Colonic mucosa (tissue), 4 donors: ENCODE results near the gene FBXL22. TPM values are rescaled to one million over a fixed set of nuclear protein-coding genes. Genes with fewer than 3 reads are reported as not detected.

ENCODE experiments used
- DNase-seq: peaks from one replicate; pipeline ENCODE4 v3.0.0-alpha.2; 2020
- H3K27ac ChIP-seq: fragments of 200-600 bp; one replicate; pipeline ENCODE4 v1.8.0; 2021
- H3K27me3 ChIP-seq: fragments of 200-600 bp; one replicate; pipeline ENCODE4 v1.8.0; 2021
- H3K36me3 ChIP-seq: fragments of 200-600 bp; one replicate; pipeline ENCODE4 v1.8.0; 2021
- H3K4me1 ChIP-seq: fragments of 200-600 bp; one replicate; pipeline ENCODE4 v1.8.0; 2021; ENCODE audit warnings: mild to moderate bottlenecking
- H3K4me3 ChIP-seq: fragments of 200-600 bp; one replicate; pipeline ENCODE4 v1.8.0; 2021
- H3K9ac ChIP-seq, 2 donors: one replicate each; pipeline ENCODE4 v1.7.0; 2013; ENCODE audit warnings: control low read depth in 2 of 2, low read depth in 2 of 2, low read length in 2 of 2
- H3K9me3 ChIP-seq: fragments of 200-600 bp; one replicate; pipeline ENCODE4 v1.8.0; 2021
- CTCF ChIP-seq: fragments of 200-600 bp; IDR thresholded peaks from one replicate; pipeline ENCODE4 v1.8.0; 2022; ENCODE audit warnings: antibody characterized with exemption, mild to moderate bottlenecking
- intact Hi-C: fragments of 100-400 bp; cut with DNase I; formaldehyde crosslinking; loops from one replicate; pipeline ENCODE4 v1.14.1; 2022
- total RNA-seq, 2 donors: library from RNA; stranded (reverse); fragmentation: NEBNext Ultra II Directional in 1 of 2; extraction: Animal tissue kit (Norgen Biotek cat#: 25700) in 1 of 2; gene quantifications; one replicate each; pipeline ENCODE4 v1.2.1, GENCODE V29; 2021
- donor health status: healthy.
- donor health status: DM: no; HTN: no; CAD: no.
- donor health status: DM: no; HTN: no; CAD: no.

FBXL22 gene
- total RNA-seq, 2 donors from 2014 or later, result 2.1 to 4.4 TPM

GRCh38 chr15:63582179-63582578 is 15.0 kb upstream of the FBXL22 start:
- intact Hi-C loops, result no loop called here
- no peak for TF ChIP-seq CTCF
- H3K4me3 ChIP-seq, result no peak overlapping the region
- no peak overlapping the region for H3K9ac ChIP-seq
- no peaks in the 10 kb centered on the region for H3K4me1 ChIP-seq
- H3K9me3 ChIP-seq, result no peaks in the 10 kb centered on the region
- no peaks in the 10 kb centered on the region for H3K36me3 ChIP-seq
- no peak overlapping the region for H3K27ac ChIP-seq
- H3K27me3 ChIP-seq, result no peaks in the 10 kb centered on the region
- DNase-seq, result no peak

GRCh38 chr15:63582718-63583426 is 14.3 kb upstream of the FBXL22 start:
- no peak overlapping the region for H3K4me3 ChIP-seq
- no peak for TF ChIP-seq CTCF
- H3K4me1 ChIP-seq, result no peaks in the 10 kb centered on the region
- no peak overlapping the region for H3K27ac ChIP-seq
- no peak overlapping the region for H3K9ac ChIP-seq
- no peaks in the 10 kb centered on the region for H3K36me3 ChIP-seq
- intact Hi-C loops, result no loop called here
- no peaks in the 10 kb centered on the region for H3K27me3 ChIP-seq
- DNase-seq, result no peak
- no peaks in the 10 kb centered on the region for H3K9me3 ChIP-seq

- Histone ChIP-seq H3K9ac (no peak overlapping the region), H3K27me3 (no peaks in the 10 kb centered on the region), H3K4me1 (no peaks in the 10 kb centered on the region), H3K4me3 (no peak overlapping the region), H3K36me3 (no peaks in the 10 kb centered on the region), H3K27ac (no peak overlapping the region), H3K9me3 (no peaks in the 10 kb centered on the region)
- DNase-seq, result no peak
- intact Hi-C loops, result no loop called here
- no peak for TF ChIP-seq CTCF
These were observed 10.4 kb upstream of the FBXL22 start for GRCh38 chr15:63586790-63587189.

- Histone ChIP-seq H3K36me3 (no peaks in the 10 kb centered on the region), H3K9ac (no peak overlapping the region), H3K4me1 (no peaks in the 10 kb centered on the region), H3K27ac (no peak overlapping the region), H3K27me3 (no peaks in the 10 kb centered on the region), H3K4me3 (no peak overlapping the region), H3K9me3 (no peaks in the 10 kb centered on the region)
- TF ChIP-seq CTCF, result no peak
- DNase-seq, result no peak
- intact Hi-C loops, result no loop called here
These were observed 9.7 kb upstream of the FBXL22 start for GRCh38 chr15:63587527-63587926.

GRCh38 chr15:63588826-63589225 is 8.4 kb upstream of the FBXL22 start:
- intact Hi-C loops, result no loop called here
- H3K36me3 ChIP-seq, result no peaks in the 10 kb centered on the region
- H3K9me3 ChIP-seq, result no peaks in the 10 kb centered on the region
- TF ChIP-seq CTCF, result no peak
- H3K4me1 ChIP-seq, result no peaks in the 10 kb centered on the region
- no peak overlapping the region for H3K4me3 ChIP-seq
- no peaks in the 10 kb centered on the region for H3K27me3 ChIP-seq
- H3K9ac ChIP-seq, result no peak overlapping the region
- DNase-seq, result no peak
- no peak overlapping the region for H3K27ac ChIP-seq
